Stomach (tissue), 4 donors: Measurements from ENCODE around the gene APPL1.

Experiments used
- CTCF ChIP-seq, 7 experiments: fragments of 450-650 bp in 4 of 7; fragments of 200-600 bp in 3 of 7; sonication (generic) in 3 of 7; IDR thresholded peaks; one replicate each; pipeline ENCODE4 v1.5.1; 2016 to 2019; ENCODE audit warnings: antibody characterized with exemption in 7 of 7, control low read depth in 2 of 7, mild to moderate bottlenecking in 1 of 7
- POLR2A ChIP-seq, 4 donors: fragments of 450-650 bp; IDR thresholded peaks; one replicate each; pipeline ENCODE4 v1.6.1; 2016; ENCODE audit warnings: antibody characterized with exemption in 4 of 4, control low read depth in 2 of 4, mild to moderate bottlenecking in 1 of 4, moderate library complexity in 1 of 4
- POLR2AphosphoS5 ChIP-seq, 3 donors: sonication (generic); formaldehyde crosslinking; IDR thresholded peaks; one replicate each; pipeline ENCODE4 v1.6.1; 2016; ENCODE audit warnings: antibody characterized with exemption in 3 of 3

GRCh38 chr3:57279685-57280084, 52.2 kb downstream of the APPL1 start:
- no peak for TF ChIP-seq CTCF (IDR thresholded peaks at IDR 0.05)
- no peak for TF ChIP-seq POLR2A (IDR thresholded peaks at IDR 0.05)
- TF ChIP-seq POLR2AphosphoS5 (IDR thresholded peaks at IDR 0.05), result no peak
